Endothelial cell of umbilical vein (primary cell): ENCODE results near the gene CDC16. TPM values are rescaled to one million over a fixed set of nuclear protein-coding genes. Genes with fewer than 3 reads are reported as not detected.

Experiments used
- BruUV-seq: library from RNA; stranded (reverse); fragments of 400-500 nt; replicated peaks from 2 replicates; lab custom pipeline; 2021; lab: Mats Ljungman, UMichigan
- CTCF ChIA-PET: fragments of 300-600, 350-600 bp; sonication (Branson Sonifier 250); formaldehyde crosslinking; loops from one replicate; lab custom pipeline; 2021; ENCODE audit warnings: antibody characterized with exemption, inconsistent platforms; lab: Charles Lee
- POLR2A ChIA-PET: fragments of 300-600, 350-600 bp; sonication (Branson Sonifier 250); formaldehyde crosslinking; loops from one replicate; lab custom pipeline; 2021; ENCODE audit warnings: antibody characterized with exemption, inconsistent platforms; lab: Charles Lee
- DNase-seq: peaks from one replicate; pipeline ENCODE4 v3.0.0-alpha.2; 2011; ENCODE audit warnings: low read depth, low spot score
- FAIRE-seq: peaks from 2 replicates; lab custom pipeline; 2011; peaks lifted over from hg19 to GRCh38; lab: Jason Lieb, UNC
- H2AFZ ChIP-seq: 2 replicates; pipeline ENCODE4 v1.6.0; 2012; ENCODE audit warnings: low read depth, low read length, control low read depth, inconsistent platforms
- H3K27ac ChIP-seq: 2 replicates; pipeline ENCODE4 v1.5.1; 2011; ENCODE audit warnings: low read depth, mild to moderate bottlenecking, control low read depth, low read length, moderate library complexity; ENCODE audit not compliant: insufficient read depth
- H3K27me3 ChIP-seq, 2 experiments: 2 replicates each; pipeline versions ENCODE4 v1.6.0 to v1.6.1; 2011; ENCODE audit warnings: low read length in 2 of 2, mixed read lengths in 1 of 2; ENCODE audit not compliant: control insufficient read depth in 2 of 2, insufficient read depth in 2 of 2
- H3K36me3 ChIP-seq, 2 experiments: 2 replicates in 1 of 2; 3 replicates in 1 of 2; pipeline ENCODE4 v1.5.1; 2011; ENCODE audit warnings: low read length in 2 of 2, mild to moderate bottlenecking in 1 of 2, moderate library complexity in 1 of 2; ENCODE audit not compliant: control insufficient read depth in 2 of 2, insufficient read depth in 2 of 2; ENCODE audit errors: extremely low read depth in 1 of 2
- H3K4me1 ChIP-seq: 3 replicates; pipeline ENCODE4 v1.5.1; 2011; ENCODE audit warnings: mild to moderate bottlenecking, low read length; ENCODE audit not compliant: control insufficient read depth, insufficient read depth; ENCODE audit errors: extremely low read depth
- H3K4me2 ChIP-seq: 2 replicates; pipeline ENCODE4 v1.6.1; 2011; ENCODE audit warnings: low read length, control low read depth, mixed read lengths; ENCODE audit not compliant: insufficient read depth
- H3K4me3 ChIP-seq, 3 experiments: fragments of 200-600 bp in 1 of 3; sonication (generic), shearing (Covaris generic) in 1 of 3; replicated peaks in 1 of 3; 2 replicates each; pipeline ENCODE4 v1.5.1; 2011 to 2016; ENCODE audit warnings: control low read depth in 3 of 3, low read length in 3 of 3, mild to moderate bottlenecking in 2 of 3, inconsistent platforms in 1 of 3, low read depth in 1 of 3, moderate library complexity in 1 of 3; ENCODE audit not compliant: insufficient read depth in 1 of 3
- H3K79me2 ChIP-seq: 2 replicates; pipeline ENCODE4 v1.6.0; 2012; ENCODE audit warnings: low read length, inconsistent platforms; ENCODE audit not compliant: control insufficient read depth, insufficient read depth
- H3K9ac ChIP-seq: replicated peaks from 2 replicates; pipeline ENCODE3; 2011; ENCODE audit warnings: low read length, control low read depth; ENCODE audit not compliant: insufficient read depth; ENCODE audit errors: extremely low read depth
- H3K9me1 ChIP-seq: replicated peaks from 3 replicates; pipeline ENCODE4 v1.6.0; 2011; ENCODE audit warnings: mild to moderate bottlenecking, low read length; ENCODE audit not compliant: control insufficient read depth, insufficient read depth; ENCODE audit errors: extremely low read depth
- H3K9me3 ChIP-seq: replicated peaks from 2 replicates; pipeline ENCODE4 v1.5.1; 2012; ENCODE audit warnings: low read length, inconsistent platforms; ENCODE audit not compliant: control insufficient read depth, insufficient read depth
- H4K20me1 ChIP-seq: replicated peaks from 2 replicates; pipeline ENCODE3; 2011; ENCODE audit warnings: mild to moderate bottlenecking, low read length; ENCODE audit not compliant: control insufficient read depth, insufficient read depth; ENCODE audit errors: extremely low read depth
- CTCF ChIP-seq, 2 donors: IDR thresholded peaks; 1 replicate in 1 of 2; 2 replicates in 1 of 2; pipeline ENCODE4 v1.5.1; 2011; ENCODE audit warnings: low read length in 2 of 2, mild to moderate bottlenecking in 2 of 2, moderate library complexity in 2 of 2, control low read depth in 1 of 2, inconsistent platforms in 1 of 2, low read depth in 1 of 2; ENCODE audit not compliant: insufficient read depth in 1 of 2; ENCODE audit errors: extremely low read depth in 1 of 2
- EZH2 ChIP-seq: IDR thresholded peaks from 2 replicates; pipeline ENCODE4 v1.6.1; 2012; ENCODE audit warnings: borderline replicate concordance, low read depth, mild to moderate bottlenecking, moderate library complexity, low read length, inconsistent platforms; ENCODE audit not compliant: severe bottlenecking
- FOS ChIP-seq: IDR thresholded peaks from 2 replicates; pipeline ENCODE4 v1.6.1; 2011; ENCODE audit warnings: mild to moderate bottlenecking, low read length, moderate library complexity, borderline replicate concordance; ENCODE audit not compliant: insufficient read depth
- GATA2 ChIP-seq: IDR thresholded peaks from 2 replicates; pipeline ENCODE4 v1.7.0; 2011; ENCODE audit warnings: low read depth, mild to moderate bottlenecking, moderate library complexity, mixed read lengths, low read length; ENCODE audit not compliant: insufficient read length, insufficient read depth
- JUN ChIP-seq: IDR thresholded peaks from 2 replicates; pipeline ENCODE4 v1.6.1; 2011; ENCODE audit warnings: borderline replicate concordance, low read depth; ENCODE audit not compliant: insufficient read length, insufficient read depth
- MAX ChIP-seq: IDR thresholded peaks from 2 replicates; pipeline ENCODE4 v1.6.1; 2011; ENCODE audit not compliant: insufficient read depth, insufficient read length
- MYC ChIP-seq: IDR thresholded peaks from one replicate; pipeline ENCODE4 v1.6.1; 2011; ENCODE audit warnings: mild to moderate bottlenecking, low read depth, low read length
- POLR2A ChIP-seq: IDR thresholded peaks from 2 replicates; pipeline ENCODE4 v1.6.1; 2012; ENCODE audit warnings: low read depth, mild to moderate bottlenecking, control low read depth, low read length
- POLR2AphosphoS5 ChIP-seq: IDR thresholded peaks from 2 replicates; pipeline ENCODE4 v1.6.1; 2012; ENCODE audit warnings: low read depth, mild to moderate bottlenecking, control low read depth, low read length, moderate library complexity; ENCODE audit not compliant: insufficient read depth
- dilution Hi-C: fragments of 300-500 bp; cut with MboI; formaldehyde crosslinking; loops from one replicate; pipeline ENCODE4 v1.15.0; 2019; ENCODE audit warnings: low sequenced_read_pairs; ENCODE audit not compliant: extremely low pct_ligation_motif_present
- intact Hi-C: fragments of 100-400 bp; cut with micrococcal nuclease; formaldehyde crosslinking; loops from one replicate; pipeline ENCODE4 v1.10.0; 2022
- polyA plus RNA-seq, 4 experiments: library from polyadenylated mRNA; depleted of rRNA in 3 of 4; stranded (reverse) in 3 of 4; unstranded in 1 of 4; fragments of >200 nt; gene quantifications; 2 replicates each; pipeline versions ENCODE4 v1.2.1 to v1.2.3, GENCODE V29; 2011 to 2012; ENCODE audit warnings: missing spikeins in 1 of 4
- total RNA-seq: library from RNA; stranded (reverse); gene quantifications from 2 replicates; pipeline ENCODE4 v1.2.3, GENCODE V29; 2021

Gene CDC16
- total and polyA plus RNA-seq, 2 donors (not counting 3 experiments of a cell fraction or from before 2014, with no cell fraction given), result 41.6 to 83.3 TPM

- H3K4me1 ChIP-seq, result peaks cover 10% of the 10 kb centered on the region
- H3K4me3 ChIP-seq, result no peak overlapping the region
- dilution Hi-C loops (no loop called here), intact Hi-C loops (loop anchor here (1.0 to 5.0 kb wide), 7 partner anchors 96 to 410 kb away; no protein-coding TSS in a partner anchor)
- FAIRE-seq, result peak; percentile 91
- H3K79me2 ChIP-seq, result no peaks in the 10 kb centered on the region
- no peak overlapping the region for H3K4me2 ChIP-seq
- ChIA-PET POLR2A (no interaction called here), CTCF (interaction anchor here (0.6 to 1.8 kb wide), 16 partner anchors 14 to 502 kb away, joined by 3 to 19 read pairs (median 4); no protein-coding TSS in a partner anchor)
- H3K9me3 ChIP-seq, result no peaks in the 10 kb centered on the region
- TF ChIP-seq FOS (no peak), CTCF (IDR thresholded peaks at IDR 0.05; ENCODE audit: extremely low read depth in 1 of 2, insufficient read depth in 1 of 2, low read depth in 1 of 2, low read length in 2 of 2) (peak; percentile 83 to 93)
- H3K9ac ChIP-seq, result no peak overlapping the region
- peaks cover 29% of the 10 kb centered on the region in 2 experiments for H3K27me3 ChIP-seq
- no peaks in the 10 kb centered on the region for H4K20me1 ChIP-seq
- BruUV-seq, result no TSS peak
- H3K36me3 ChIP-seq, result no peaks in the 10 kb centered on the region
- H2AFZ ChIP-seq, result no peak overlapping the region
- peak; percentile 80 for DNase-seq
- no peak overlapping the region for H3K27ac ChIP-seq
- H3K9me1 ChIP-seq, result no peaks in the 10 kb centered on the region
These were observed 7.9 kb upstream of the CDC16 start for GRCh38 chr13:114226699-114227323.

GRCh38 chr13:114227528-114227927 lies 7.2 kb upstream of the CDC16 start:
- Histone ChIP-seq H3K36me3 (no peaks in the 10 kb centered on the region), H2AFZ (no peak overlapping the region), H3K27ac (no peak overlapping the region), H3K27me3 (peaks cover 33 to 34% of the 10 kb centered on the region in 2 experiments), H3K4me2 (no peak overlapping the region), H3K4me1 (peaks cover 5% of the 10 kb centered on the region), H4K20me1 (no peaks in the 10 kb centered on the region), H3K79me2 (no peaks in the 10 kb centered on the region), H3K9ac (no peak overlapping the region), H3K4me3 (no peak overlapping the region), H3K9me1 (no peaks in the 10 kb centered on the region), H3K9me3 (no peaks in the 10 kb centered on the region)
- ChIA-PET POLR2A (no interaction called here), CTCF (interaction anchor here (0.7 to 1.8 kb wide), 10 partner anchors 15 to 503 kb away, joined by 3 to 19 read pairs (median 4); no protein-coding TSS in a partner anchor)
- dilution Hi-C loops (no loop called here), intact Hi-C loops (loop anchor here (2.0 to 5.0 kb wide), 4 partner anchors 97 to 195 kb away; no protein-coding TSS in a partner anchor)
- no peak for DNase-seq
- TF ChIP-seq FOS (no peak), POLR2A (no peak), CTCF (IDR thresholded peaks at IDR 0.05; ENCODE audit: extremely low read depth in 1 of 2, insufficient read depth in 1 of 2, low read depth in 1 of 2, low read length in 2 of 2) (no peak), EZH2 (no peak), MYC (no peak), GATA2 (no peak), MAX (no peak), POLR2AphosphoS5 (no peak), JUN (no peak)
- FAIRE-seq, result no peak
- no TSS peak for BruUV-seq
